Right lobe of liver (tissue), 6 donors: Measurements from ENCODE around the gene CCDC149. TPM values are rescaled to one million over a fixed set of nuclear protein-coding genes. Genes with fewer than 3 reads are reported as not detected.
A peak's percentile ranks its signal among the peaks of the same experiment; 100 is the strongest.

Source experiments
- ATAC-seq, 4 donors: fragments of 200-7000 bp; cut with Tn5 transposase; one replicate each; pipeline ENCODE4 v1.9.1; 2020; ENCODE audit warnings: mild to moderate bottlenecking in 4 of 4, moderate library complexity in 4 of 4
- DNase-seq, 3 donors: peaks; one replicate each; pipeline ENCODE4 v3.0.0-alpha.2; 2020
- H3K27ac ChIP-seq, 3 donors: fragments of 200-600 bp; one replicate each; pipeline ENCODE4 v1.8.0; 2022
- H3K27me3 ChIP-seq, 2 donors: fragments of 200-600 bp; one replicate each; pipeline ENCODE4 v1.8.0; 2022
- H3K36me3 ChIP-seq, 4 donors: fragments of 200-600 bp; sonication (generic) in 1 of 4; one replicate each; pipeline versions ENCODE4 v1.5.1 to v1.8.0; 2017 to 2022; ENCODE audit warnings: control low read depth in 1 of 4
- H3K4me1 ChIP-seq, 4 donors: fragments of 200-600 bp; sonication (generic) in 1 of 4; one replicate each; pipeline versions ENCODE4 v1.5.1 to v1.8.0; 2017 to 2022; ENCODE audit warnings: control low read depth in 1 of 4
- H3K4me3 ChIP-seq, 3 donors: fragments of 200-600 bp; one replicate each; pipeline ENCODE4 v1.8.0; 2022
- H3K9me3 ChIP-seq, 4 donors: fragments of 200-600 bp; sonication (generic) in 1 of 4; one replicate each; pipeline versions ENCODE4 v1.5.1 to v1.8.0; 2017 to 2022; ENCODE audit warnings: control low read depth in 1 of 4
- CTCF ChIP-seq, 4 donors: fragments of 200-600 bp in 3 of 4; fragments of 450-650 bp in 1 of 4; IDR thresholded peaks; one replicate each; pipeline versions ENCODE4 v1.5.1 to v1.8.0; 2016 to 2022; ENCODE audit warnings: antibody characterized with exemption in 4 of 4, mild to moderate bottlenecking in 2 of 4
- POLR2A ChIP-seq: fragments of 450-650 bp; IDR thresholded peaks from one replicate; pipeline ENCODE4 v1.6.1; 2017; ENCODE audit warnings: antibody characterized with exemption, mild to moderate bottlenecking
- WGBS: methylation state at CpG from one replicate; pipeline ENCODE4 v1.1.6; 2018; ENCODE audit warnings: low coverage, low lambda C conversion rate; ENCODE audit not compliant: insufficient coverage; ENCODE audit errors: missing lambda C conversion rate; 5-methylcytosine and 5-hydroxymethylcytosine counted together
- intact Hi-C, 2 donors: fragments of 100-400 bp; cut with DNase I; formaldehyde crosslinking; loops; one replicate each; pipeline versions ENCODE4 v1.11.2 to v1.14.1; 2022
- total RNA-seq, 6 experiments: library from RNA; depleted of rRNA in 2 of 6; stranded (reverse); fragments of >200 nt in 2 of 6; fragmentation: NEBNext Ultra II Directional in 3 of 6; extraction: Animal tissue kit (Norgen Biotek cat#: 25700) in 3 of 6; gene quantifications; one replicate each; pipeline versions ENCODE4 v1.1.0 to v1.2.4, GENCODE V29; 2016 to 2023
- donor health status: DM: no; HTN: yes; CAD: no.
- donor health status: DM: no; HTN: no; CAD: no.
- donor health status: DM: no; HTN: no; CAD: no.
- donor health status: DM: no; HTN: yes; CAD: no.
- donor health status: DM: no; HTN: yes; CAD: no.

The CCDC149 gene
- total RNA-seq, 6 experiments from 2014 or later: 3.9 to 8.0 (median 5.2) TPM

GRCh38 chr4:24930151-24930550 lies 17.3 kb upstream of the CCDC149 start:
- Histone ChIP-seq H3K4me3 (no peak overlapping the region), H3K4me1 (no peaks in the 10 kb centered on the region), H3K9me3 (peaks cover 0 to 3% (median 0%) of the 10 kb centered on the region in 4 donors), H3K27me3 (no peaks in the 10 kb centered on the region), H3K27ac (no peak overlapping the region), H3K36me3 (no peaks in the 10 kb centered on the region)
- ATAC-seq (peak in 1 of 4 donors; percentile 34), DNase-seq (no peak)
- TF ChIP-seq POLR2A (no peak), CTCF (IDR thresholded peaks at IDR 0.05) (no peak)
- intact Hi-C loops: no loop called here
- WGBS: 71% methylated on average over 1 of the region's 1 CpG

GRCh38 chr4:24928708-24929107 lies 15.9 kb upstream of the CCDC149 start:
- no peak for ATAC-seq
- TF ChIP-seq POLR2A: no peak
- no peak for TF ChIP-seq CTCF (IDR thresholded peaks at IDR 0.05)
- 55% methylated on average over 2 of the region's 2 CpGs for WGBS
- H3K4me3 ChIP-seq: no peak overlapping the region
- H3K4me1 ChIP-seq: no peaks in the 10 kb centered on the region
- H3K9me3 ChIP-seq: peaks cover 0 to 3% (median 0%) of the 10 kb centered on the region in 4 donors
- H3K27ac ChIP-seq: no peak overlapping the region
- intact Hi-C loops: no loop called here
- DNase-seq: no peak
- no peaks in the 10 kb centered on the region for H3K27me3 ChIP-seq
- H3K36me3 ChIP-seq: no peaks in the 10 kb centered on the region

DNA sequence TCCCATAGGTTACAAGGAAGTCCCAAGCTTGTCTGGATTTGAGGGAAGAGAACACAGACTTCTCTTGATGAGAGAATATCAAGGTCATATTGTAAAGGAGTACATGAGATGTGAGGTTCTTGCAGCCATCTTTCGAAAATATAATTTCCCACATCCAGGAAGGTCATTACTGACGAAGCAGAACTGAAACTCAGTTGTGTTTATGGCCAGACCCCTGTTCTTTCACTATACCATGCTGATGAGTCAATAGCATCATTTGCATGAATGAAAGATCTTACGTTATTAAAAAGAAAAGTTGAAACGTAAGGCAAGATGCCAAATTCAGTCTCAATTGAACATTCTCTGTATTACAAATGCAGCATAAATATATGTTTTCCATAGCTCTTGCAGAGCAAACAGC lies 14.2 kb upstream of the CCDC149 start:
- WGBS: 24% methylated on average over 4 of the region's 4 CpGs
- H3K36me3 ChIP-seq: no peaks in the 10 kb centered on the region
- intact Hi-C loops: no loop called here
- no peak for TF ChIP-seq CTCF (IDR thresholded peaks at IDR 0.05)
- no peak for TF ChIP-seq POLR2A
- no peaks in the 10 kb centered on the region for H3K9me3 ChIP-seq
- no peaks in the 10 kb centered on the region for H3K27me3 ChIP-seq
- ATAC-seq (no peak), DNase-seq (no peak)
- H3K4me1 ChIP-seq: no peaks in the 10 kb centered on the region
- H3K27ac ChIP-seq: no peak overlapping the region
- H3K4me3 ChIP-seq: no peak overlapping the region

DNA sequence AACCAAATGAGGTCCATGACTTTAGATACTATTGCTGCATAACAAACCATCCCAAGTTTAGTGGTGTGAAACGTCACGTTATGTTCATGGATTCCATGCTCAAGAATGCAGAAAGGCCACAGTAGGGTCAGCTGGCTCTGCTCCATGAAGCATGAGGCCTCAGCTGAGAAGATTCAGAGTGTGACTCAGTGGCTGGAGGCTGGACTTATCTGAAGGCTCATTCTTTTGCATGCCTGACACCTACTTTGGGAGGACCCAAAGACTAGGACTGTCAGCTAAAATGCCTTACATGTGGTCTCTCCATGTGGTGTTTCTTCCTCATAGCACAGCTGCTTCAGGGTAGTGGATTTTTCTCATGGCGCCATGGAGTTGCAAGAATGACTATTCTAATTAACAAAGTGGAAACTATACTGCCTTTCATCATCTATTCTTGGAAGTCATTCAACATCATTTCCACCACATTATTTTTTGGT lies 11.5 kb upstream of the CCDC149 start:
- intact Hi-C loops: no loop called here

More for the DNA sequence above, 11.5 kb upstream of the CCDC149 start:
- H3K4me3 ChIP-seq: no peak overlapping the region
- H3K9me3 ChIP-seq: no peaks in the 10 kb centered on the region
- ATAC-seq (no peak), DNase-seq (no peak)
- H3K4me1 ChIP-seq: no peaks in the 10 kb centered on the region
- 63% methylated on average over 3 of the region's 3 CpGs for WGBS
- no peak overlapping the region for H3K27ac ChIP-seq
- TF ChIP-seq POLR2A: no peak
- no peak for TF ChIP-seq CTCF (IDR thresholded peaks at IDR 0.05)
- H3K27me3 ChIP-seq: no peaks in the 10 kb centered on the region
- H3K36me3 ChIP-seq: no peaks in the 10 kb centered on the region
